CD4-positive, alpha-beta T cell treated with Interleukin-4 for 1 hour (primary cell): Measurements from ENCODE around the gene SLC39A13.
A peak's percentile ranks its signal among the peaks of the same experiment; 100 is the strongest.

Source experiments
- DNase-seq, 2 donors: peaks; one replicate each; pipeline ENCODE4 v3.0.0-alpha.2; 2020 to 2022

The SLC39A13 gene

DNA sequence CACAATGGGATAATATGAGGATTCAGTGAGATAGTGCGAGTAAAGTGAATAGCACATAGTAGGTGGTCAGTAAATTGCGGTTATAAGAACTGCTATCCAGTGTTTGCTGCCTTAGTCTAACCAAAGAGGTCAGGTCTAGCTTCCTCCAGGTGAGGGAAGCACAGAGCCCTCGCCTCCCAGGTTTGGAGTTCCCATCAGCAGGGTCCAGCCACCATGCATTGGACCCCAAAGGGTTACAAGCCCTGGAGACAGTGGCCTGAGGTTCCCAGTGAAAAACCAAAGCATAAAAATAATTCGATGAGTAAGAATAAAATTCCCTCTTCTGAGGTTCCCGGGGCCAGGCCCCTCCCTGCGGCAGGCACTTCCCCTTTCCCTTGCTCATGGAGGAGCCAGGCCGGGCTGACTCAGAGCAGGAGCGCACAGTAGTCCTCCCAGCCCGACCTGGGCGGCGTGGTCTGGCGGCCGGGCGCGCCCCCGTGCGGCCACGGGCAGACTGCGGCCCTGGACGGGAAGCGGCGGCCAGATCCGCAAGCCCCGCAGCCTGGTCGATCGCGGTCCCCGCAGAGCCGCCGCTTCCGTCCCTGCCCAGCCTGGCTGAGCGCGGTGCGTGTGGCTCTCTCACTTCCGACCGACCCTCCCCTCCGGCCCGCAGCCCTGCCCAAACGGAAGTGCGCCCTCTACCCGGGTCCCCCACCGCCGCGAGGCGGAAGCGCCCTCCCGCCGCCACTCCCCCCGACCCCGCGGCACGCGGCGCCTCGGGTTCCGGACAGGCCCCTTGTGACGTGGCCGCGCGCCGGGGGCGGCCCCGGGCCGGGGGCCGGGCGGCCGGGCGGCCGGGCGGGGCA lies at the start of gene SLC39A13:
TSS of gene SLC39A13 (plus strand) at position 845 of the 845 bp plus-strand sequence. CDS start 1,505 bp downstream, outside the sequence.
- DNase-seq: peak; percentile 94

DNA sequence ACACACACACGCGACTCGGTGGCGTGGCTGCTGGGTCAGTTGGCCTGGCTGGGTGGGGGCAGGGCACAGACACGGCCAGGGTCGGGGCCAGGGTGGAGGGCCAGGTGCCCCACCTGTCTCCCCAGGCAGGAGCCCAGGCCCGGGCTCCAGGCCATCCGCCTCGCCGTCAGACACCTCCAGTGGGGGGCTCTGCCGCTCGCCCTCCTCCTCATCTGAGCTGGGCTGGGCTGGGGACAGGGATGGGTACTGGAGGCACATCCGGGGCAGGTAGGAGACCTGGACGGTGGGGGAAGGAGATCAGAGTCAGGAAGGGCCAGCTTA lies 49.7 kb upstream of the SLC39A13 start:
- no peak for DNase-seq

DNA sequence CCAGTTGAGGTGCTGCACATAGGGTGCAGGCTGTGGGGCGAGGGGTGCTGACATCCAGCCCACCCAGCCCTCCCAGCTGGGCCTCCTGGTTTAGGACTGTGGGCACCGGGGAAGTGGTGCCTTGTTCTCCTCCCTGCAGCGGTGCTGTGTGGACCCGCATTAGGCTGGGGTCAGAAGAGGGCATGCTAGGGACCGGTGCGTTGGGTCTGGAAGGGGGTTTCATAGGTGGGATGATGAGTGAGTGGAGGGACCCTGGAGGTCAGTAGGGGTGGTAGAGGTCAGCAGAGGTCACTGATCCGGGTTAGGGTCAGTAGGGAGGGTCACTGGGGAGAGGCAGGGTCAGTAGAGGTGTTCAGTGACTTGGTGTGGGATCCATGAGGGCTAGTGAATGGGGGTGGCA lies 49.2 kb upstream of the SLC39A13 start:
- DNase-seq: no peak

GRCh38 chr11:47359586-47359985 lies 48.8 kb upstream of the SLC39A13 start:
- peak in 1 of 2 donors; percentile 25 for DNase-seq

GRCh38 chr11:47360341-47360740 lies 48.0 kb upstream of the SLC39A13 start:
- DNase-seq: no peak

GRCh38 chr11:47361419-47361818 lies 47.0 kb upstream of the SLC39A13 start:
- no peak for DNase-seq

GRCh38 chr11:47366020-47366490 lies 42.3 kb upstream of the SLC39A13 start:
- DNase-seq: no peak

DNA sequence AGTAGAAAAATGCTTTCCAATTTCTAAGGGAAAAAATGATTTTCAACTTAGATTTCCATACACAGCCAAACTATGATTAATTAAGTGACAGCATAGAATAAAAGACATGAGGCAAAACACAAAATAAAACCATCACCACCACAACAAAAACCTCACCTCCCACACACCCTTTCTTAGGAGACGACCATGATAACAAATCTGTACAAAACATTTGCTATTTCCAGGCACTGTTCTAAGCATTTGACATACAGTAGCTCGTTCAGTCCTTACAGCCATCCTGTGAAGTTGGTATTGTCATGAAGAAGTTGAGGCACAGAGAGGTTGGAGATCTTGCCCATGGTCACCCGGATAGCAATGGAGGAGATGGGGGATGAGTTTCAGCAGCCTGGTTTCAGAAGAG lies 38.7 kb upstream of the SLC39A13 start:
- DNase-seq: no peak

DNA sequence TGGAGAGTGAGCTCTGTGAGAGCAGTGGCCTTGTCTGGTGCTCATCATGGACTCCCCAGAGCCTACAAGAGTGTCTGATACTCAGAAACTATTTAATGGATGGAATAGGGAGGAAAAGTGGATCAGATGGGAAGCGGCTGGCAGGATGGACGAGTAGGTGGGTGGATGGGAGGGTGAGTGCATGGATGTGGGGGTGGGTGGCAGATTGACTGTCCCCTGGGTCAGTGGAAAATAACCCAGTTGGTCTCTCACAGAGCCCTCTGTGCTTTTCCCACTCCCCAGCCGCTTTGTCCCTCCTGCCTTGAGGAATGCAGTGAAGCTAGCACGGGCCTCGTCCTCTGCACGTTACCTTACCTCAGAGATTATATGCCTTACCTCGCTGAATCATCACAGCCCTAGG lies 36.0 kb upstream of the SLC39A13 start:
- no peak for DNase-seq

DNA sequence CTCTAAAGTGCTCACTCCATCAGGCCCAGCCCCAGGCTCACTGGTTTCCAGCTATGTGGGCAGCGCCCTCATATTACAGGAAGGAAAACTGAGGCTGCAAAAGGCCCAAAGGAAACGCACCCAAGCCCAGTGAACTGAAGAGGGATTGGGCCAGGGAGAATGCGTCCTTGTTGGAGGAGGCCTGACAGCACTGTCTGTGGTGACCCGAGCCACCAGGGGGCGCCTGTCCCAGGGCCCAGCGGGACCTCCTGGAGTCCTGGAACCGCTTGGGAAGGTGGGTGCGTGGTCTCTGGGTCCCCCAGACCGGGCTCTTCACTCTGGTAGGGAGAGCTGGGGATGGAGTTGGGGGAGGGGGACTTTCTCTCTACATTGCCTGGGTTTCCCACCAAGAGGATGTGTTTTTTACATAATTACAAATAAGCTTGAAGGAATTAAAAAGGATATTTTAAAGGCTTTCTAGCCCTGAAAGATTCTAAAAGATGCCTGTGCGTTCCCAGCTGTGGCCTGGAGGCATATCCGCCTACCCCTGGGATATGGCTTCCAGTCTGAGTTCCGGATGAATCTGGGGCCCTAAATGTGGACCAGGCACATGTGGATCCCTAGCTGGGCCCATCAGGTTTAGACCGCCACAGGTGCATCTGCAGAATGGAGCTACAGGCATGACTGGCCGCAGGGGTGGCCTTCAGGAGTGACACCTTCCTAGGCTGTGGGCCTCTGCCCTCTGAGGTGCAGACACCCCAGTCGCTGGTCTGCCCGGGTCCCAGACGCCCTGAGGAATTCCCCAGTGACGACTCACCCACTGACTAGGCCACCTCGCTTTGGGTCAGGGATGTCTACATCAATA lies 34.3 kb upstream of the SLC39A13 start:
- peak; percentile 81 to 83 for DNase-seq

GRCh38 chr11:47374720-47375019 lies 33.7 kb upstream of the SLC39A13 start:
- DNase-seq: no peak

- DNase-seq: no peak
Observed at GRCh38 chr11:47375020-47375419, 33.4 kb upstream of the SLC39A13 start.

DNA sequence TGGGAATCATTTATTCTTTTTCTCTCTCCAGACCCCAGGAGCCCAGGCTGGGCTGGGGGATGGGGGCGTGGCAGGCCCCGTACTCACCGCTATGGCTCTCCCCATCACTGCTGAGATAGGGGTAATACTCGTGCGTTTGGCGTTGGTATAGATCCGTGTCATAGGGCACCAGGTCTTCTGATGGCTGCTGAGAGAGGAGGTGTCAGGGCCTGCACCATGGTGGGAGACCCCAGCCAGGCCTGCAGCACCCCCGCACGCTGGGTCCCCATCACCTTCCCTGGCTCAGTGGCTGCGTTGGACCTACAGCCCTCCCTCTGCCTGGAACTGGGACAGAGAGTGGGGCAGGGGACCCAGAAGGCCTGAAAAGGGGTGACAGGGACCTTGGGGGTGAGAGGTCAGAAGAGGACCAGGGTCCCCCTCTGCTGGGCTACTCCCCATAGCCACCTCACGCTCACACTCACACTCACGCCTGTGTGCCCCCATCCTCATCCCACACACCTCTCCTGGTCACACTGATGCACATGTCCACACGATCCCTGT lies 32.8 kb upstream of the SLC39A13 start:
- DNase-seq: no peak

- DNase-seq: no peak
Observed at GRCh38 chr11:47376107-47376524, 32.3 kb upstream of the SLC39A13 start.

DNA sequence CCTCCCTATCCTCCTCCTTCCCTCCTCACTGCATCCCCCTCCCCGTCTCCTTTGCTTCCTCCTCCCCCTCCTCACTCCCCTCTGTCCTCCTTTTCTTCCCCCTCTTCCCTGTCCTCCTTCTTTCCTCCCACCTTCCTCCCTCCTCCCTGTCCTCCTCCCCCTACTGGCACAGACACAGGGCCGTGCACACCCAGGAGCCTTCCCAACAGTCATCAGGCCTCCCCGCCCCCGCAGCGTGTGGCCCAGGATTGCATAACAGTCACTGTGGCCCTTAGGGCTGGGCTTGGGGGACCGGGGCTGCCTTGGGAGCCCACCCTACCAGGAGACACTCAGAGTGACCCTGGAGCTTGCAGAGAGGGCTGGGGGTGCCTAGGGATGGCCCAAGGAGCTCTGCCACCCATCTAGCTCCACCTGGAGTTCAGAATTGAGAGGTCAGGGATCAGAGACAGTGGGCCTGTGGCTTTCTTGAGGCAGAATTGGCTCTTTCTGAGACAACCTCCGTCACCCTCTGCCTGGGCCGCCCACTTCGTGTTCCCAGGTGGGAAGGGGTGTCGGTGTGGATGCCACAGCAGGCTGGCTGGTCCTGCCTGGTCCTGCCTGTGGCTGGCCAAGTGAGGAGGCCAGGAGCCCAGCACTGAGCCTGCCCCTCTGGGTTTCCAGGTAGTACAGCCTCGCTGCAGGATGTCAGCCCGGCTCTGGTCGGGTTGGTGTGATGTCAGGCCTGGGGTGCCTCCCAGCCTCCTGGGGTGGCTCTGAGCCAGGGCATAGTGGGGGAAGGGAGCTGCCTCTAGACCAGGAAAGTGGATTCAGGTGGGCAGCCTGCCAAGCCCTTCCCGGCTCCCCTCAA lies 31.6 kb upstream of the SLC39A13 start:
- peak in 1 of 2 donors; percentile 55 for DNase-seq

DNA sequence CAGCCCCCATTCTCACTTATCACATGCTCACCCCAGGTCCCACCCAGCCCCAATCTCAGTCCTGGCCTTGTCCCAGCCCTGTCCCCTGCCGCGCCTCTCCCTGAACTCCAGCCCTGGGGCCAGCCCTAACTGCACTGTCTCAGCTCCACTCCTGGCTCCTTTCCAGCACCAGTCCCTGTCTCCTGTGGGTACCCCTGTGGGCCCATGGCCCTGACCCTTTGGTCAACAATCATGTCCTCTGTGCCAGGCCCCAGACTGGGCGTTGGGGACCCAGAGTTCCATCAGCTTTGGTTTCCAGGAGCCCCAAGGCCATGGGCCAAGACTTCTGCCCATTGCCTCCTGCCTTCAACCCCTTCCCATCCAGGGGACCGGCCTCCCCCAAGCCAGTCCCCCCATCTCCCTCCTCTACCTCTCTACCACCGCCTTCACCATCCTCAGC lies 30.8 kb upstream of the SLC39A13 start:
- no peak for DNase-seq

DNA sequence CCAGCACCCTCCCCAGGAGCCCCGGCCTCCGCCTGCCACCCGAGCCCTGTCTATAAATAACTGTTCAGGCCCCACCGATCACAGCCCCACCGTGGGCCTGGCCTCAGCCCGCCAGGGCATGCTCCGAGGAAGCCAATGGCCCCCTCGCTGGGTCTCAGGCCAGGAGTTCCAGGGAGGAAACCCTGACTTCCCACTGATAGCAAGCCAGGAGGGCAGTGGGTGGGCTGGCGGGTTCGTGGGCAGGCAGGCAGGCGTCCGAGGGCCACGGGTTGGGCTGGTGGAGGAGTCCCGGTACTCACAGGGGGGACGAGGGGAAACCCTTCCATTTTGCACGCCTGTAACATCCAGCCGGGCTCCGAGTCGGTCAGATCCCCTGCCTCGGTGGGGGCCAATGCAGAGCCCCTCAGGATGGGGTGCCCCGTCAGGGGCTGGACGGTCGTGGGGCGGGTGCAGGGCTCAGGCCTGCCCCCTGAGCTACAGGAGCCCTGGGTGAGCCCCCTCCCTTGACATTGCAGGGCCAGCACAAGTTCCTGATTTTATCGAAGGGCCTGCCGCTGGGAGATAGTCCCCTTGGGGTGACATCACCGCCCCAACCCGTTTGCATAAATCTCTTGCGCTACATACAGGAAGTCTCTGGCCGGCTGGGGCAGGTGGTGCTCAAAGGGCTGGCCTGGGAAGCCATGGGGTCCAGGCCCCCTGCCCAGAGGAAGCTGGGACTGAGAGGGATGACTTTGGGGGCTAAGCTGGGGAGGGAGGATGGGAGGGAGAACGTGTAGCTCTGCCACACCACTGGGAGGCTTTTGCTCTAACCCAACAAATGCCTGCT lies 30.2 kb upstream of the SLC39A13 start, which contains the start of gene SPI1:
TSS of gene SPI1 (minus strand) at position 538 of the 826 bp plus-strand sequence. CDS start at position 344, 194 bp downstream.
- peak in 1 of 2 donors; percentile 82 for DNase-seq

GRCh38 chr11:47378836-47379170 lies 29.6 kb upstream of the SLC39A13 start:
- DNase-seq: no peak

- DNase-seq: no peak
Observed at GRCh38 chr11:47379317-47379716, 29.1 kb upstream of the SLC39A13 start.

- DNase-seq: no peak
Observed at GRCh38 chr11:47380078-47380477, 28.3 kb upstream of the SLC39A13 start.

- no peak for DNase-seq
Observed at GRCh38 chr11:47383071-47383470, 25.3 kb upstream of the SLC39A13 start.

- no peak for DNase-seq
Observed at GRCh38 chr11:47384498-47384897, 23.9 kb upstream of the SLC39A13 start.
